ENCODE data around the gene PPP1R13L.

DNA sequence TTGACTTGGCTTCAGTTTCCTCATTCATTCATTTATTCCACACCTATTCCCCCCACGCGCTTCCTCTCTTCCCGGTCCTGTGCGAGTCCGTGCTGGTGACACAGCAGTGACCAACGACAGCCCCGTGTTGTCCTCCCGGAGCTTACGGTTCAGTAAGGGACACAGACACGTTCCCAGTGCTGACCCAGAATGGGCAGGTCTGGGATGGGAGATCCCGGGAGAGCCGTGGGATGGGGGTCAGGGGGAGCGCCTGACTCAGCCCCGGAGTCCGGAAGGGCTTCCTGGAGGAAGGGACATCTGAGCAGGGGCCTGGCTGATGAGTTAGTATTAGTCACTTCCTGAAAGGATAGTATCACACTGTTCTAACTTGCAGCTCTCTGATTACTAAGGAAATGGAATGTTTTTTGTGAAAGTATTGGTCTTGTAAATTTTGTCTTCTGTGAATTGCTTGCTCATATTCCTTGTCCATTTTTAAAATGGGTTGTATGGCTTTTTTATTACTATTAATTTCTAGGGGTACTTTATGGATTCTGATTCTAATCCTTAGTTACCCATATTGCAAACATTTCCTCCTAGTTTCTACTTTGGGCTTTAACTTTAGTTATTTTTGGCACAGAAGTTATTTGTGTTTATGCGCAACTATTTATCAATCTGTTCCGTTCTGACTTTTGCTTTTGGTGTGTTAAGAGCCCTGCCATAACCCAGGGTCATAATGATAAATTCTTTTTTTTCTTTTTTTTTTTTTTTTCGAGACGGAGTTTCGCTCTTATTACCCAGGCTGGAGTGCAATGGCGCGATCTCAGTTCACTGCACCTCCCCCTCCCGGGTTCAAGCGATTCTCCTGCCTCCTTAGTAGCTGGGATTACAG is 19.6 kb upstream of the PPP1R13L start:
- TF ChIP-seq, protein P1, sequence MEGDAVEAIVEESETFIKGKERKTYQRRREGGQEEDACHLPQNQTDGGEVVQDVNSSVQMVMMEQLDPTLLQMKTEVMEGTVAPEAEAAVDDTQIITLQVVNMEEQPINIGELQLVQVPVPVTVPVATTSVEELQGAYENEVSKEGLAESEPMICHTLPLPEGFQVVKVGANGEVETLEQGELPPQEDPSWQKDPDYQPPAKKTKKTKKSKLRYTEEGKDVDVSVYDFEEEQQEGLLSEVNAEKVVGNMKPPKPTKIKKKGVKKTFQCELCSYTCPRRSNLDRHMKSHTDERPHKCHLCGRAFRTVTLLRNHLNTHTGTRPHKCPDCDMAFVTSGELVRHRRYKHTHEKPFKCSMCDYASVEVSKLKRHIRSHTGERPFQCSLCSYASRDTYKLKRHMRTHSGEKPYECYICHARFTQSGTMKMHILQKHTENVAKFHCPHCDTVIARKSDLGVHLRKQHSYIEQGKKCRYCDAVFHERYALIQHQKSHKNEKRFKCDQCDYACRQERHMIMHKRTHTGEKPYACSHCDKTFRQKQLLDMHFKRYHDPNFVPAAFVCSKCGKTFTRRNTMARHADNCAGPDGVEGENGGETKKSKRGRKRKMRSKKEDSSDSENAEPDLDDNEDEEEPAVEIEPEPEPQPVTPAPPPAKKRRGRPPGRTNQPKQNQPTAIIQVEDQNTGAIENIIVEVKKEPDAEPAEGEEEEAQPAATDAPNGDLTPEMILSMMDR (IDR thresholded peaks at IDR 0.05): no peak
- TF ChIP-seq ZFX (IDR thresholded peaks at IDR 0.05; ENCODE audit: borderline replicate concordance): no peak

Measured in 22Rv1 (cell line).